Globus pallidus (tissue), 1 donor: ENCODE data around the gene MPZL2.

Source experiments
- DNase-seq: peaks from one replicate; pipeline ENCODE4 v3.0.0-alpha.2; 2015; ENCODE audit warnings: low spot score

Gene MPZL2

DNA sequence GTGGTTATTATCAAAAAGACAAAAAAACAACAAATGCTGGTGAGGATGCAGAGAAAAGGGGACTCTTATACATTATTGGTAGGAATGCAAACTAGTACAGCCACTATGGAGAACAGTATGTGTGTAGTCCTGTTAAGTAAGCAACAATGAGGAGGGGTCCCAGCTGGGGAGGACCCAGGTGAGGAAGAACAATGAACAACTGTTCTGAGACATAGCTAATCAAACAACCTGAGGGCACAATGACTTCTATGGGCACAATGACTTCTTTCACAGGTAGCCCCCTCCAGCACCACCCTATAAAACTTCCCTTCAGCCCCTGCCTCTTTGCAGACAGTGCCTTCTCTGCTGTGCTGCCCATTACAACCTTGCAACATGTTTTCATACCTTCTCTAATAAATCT is 44.9 kb downstream of the MPZL2 start:
- DNase-seq = no peak

DNA sequence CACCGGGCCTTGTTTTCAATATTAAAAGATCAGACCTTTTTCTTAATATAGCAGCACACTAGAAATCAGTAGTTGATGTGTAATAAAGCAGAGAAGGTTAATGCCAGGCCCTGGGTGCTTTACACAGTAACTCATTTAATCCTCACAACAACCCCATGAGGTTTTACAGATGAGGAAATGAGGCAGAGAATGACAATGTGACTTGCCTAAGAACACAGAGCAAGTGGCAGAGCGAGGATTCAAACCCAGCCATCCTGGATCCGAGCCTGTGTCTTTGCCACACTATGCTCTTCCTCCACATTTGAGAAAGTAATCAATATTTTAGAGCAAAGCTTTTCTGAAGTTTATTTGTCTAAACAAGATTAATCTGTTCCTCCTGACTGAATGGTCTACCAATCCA is 46.5 kb downstream of the MPZL2 start:
- no peak for DNase-seq

DNA sequence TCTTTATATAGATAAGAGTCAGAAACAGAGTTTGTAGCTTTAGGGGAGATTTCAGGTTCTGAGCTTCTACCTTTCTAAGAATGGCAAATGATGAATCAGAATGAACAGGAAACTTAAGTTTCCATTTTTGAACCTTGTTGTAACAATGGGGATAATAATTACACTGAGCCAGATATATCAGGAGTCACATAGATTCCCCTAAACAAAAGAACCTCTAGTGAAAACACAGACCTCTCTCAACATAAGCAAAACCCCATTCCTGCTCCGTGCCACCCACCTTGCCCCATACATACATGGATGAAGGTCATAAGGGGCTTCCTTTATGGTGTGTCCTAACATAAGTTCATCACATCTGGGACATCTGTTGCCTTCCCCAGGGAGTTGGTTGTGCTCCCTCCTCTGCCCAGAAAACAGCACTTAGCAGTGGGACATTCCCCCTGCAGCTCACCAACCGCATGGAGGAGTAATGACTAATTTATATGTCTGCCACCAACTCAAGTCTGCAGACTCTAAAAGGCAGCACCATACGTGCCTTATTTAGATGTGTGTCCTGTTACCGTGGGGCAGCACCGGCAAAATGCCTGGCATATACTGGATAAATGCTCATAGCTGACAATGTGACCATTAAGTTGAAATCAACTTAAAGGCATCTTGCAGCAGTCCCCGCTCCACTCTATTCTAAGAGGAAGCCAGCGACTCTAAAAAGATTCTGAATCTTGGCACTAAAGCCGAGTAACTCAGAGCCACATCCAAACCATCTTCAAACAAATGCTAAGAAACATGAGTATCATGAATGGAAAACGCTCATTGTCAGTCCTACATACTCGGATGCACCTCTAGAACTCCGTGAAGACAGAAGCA is 47.2 kb downstream of the MPZL2 start:
- DNase-seq = no peak

DNA sequence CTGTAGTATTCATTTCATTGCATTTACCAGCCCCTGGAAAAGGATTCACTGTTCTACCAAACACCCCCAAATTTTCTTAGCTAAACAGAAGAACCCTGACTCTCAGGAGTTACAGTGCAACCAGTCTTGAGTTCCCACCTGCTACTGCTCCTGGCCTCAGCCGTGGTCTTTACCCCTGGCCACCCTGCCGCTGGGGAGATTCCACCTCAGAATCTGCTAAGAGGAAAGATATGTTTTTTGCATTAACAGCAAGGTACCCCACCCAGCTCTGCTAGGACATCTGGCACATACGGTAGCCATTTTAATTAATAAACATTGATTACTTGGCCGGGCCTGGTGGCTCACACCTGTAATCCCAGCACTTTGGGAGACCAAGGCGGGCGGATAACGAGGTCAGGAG is 48.3 kb downstream of the MPZL2 start:
- DNase-seq = no peak

DNA sequence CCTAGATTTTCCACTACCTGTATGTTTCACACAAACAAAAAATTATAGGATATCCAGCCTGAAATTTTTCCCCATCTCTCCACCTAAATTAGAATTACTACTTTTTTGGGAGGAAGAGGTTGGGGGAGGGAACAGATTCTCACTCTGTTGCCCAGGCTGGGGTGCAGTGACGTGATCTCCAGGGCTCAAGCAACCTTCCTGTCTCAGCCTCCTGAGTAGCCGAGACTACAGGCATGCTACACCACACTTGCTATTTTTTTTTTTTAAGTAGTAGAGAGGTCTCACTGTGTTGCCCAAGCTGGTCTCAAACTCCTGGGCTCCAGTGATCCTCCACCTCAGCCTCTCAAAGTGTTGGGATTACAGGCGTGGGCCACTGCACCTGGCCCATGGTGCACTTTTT is 48.8 kb downstream of the MPZL2 start:
- DNase-seq = no peak

GRCh38 chr11:118214210-118214914 is 49.7 kb downstream of the MPZL2 start:
- peak; percentile 49 for DNase-seq

DNA sequence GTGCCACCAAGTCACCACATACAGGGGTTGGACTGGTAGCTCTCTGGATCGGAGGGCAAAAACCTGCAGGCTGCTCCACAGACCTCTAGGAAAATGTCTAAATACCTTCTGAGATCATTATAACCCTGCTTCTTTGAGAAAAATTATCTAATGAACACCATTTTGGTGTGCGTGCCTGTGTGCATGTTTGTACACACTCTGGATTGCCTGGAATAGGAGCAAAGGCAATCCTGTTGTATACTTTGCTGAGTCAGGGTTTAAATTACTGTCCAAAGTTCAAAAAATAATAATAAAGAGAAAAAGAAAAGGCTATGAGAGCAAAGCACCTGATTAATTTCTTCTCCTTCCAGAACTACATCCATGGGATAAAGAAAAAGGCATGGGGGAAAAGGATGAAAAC is 50.3 kb downstream of the MPZL2 start:
- DNase-seq = no peak

GRCh38 chr11:118213201-118213600 is 50.9 kb downstream of the MPZL2 start:
- DNase-seq = no peak

DNA sequence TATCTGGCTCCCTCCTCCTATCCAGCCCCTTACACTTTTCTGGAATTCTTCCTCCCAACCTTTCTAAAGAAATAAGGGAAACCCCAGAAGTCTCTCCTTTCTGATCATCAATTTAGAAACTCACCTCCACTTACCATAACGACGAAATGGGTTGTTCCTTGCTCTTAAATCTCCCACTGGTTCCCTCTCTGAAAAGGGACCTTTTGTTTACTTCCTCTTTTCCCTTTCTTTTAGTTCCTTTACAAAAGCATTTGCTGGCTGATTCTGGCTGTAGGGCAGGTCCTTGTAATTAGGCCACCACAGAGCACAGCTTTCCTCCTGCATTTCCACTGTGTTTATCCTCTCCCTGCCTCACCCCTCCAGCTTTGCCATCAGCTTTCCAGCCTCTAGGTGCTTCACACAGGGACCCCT is 51.3 kb downstream of the MPZL2 start:
- DNase-seq = no peak

GRCh38 chr11:118212131-118212725 is 51.9 kb downstream of the MPZL2 start:
- DNase-seq = no peak

DNA sequence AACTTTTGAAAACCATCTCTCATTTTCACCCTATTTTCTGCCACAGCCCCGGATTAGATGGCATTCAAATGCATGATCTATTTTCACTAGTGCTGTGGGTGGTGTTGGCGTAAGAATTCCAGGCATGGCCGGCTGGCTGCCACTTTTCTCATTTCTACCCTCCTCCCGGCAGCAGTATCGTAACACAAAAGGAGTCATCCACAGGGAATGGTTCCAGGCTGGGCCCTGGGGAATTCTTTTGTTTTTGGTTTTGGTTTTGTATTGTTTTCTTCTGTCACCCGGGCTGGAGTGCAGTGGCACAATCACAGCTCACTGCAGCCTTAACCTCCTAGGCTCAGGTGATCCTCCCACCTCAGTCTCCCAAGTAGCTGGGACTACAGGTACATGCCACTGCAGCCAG is 53.1 kb downstream of the MPZL2 start:
- no peak for DNase-seq

DNA sequence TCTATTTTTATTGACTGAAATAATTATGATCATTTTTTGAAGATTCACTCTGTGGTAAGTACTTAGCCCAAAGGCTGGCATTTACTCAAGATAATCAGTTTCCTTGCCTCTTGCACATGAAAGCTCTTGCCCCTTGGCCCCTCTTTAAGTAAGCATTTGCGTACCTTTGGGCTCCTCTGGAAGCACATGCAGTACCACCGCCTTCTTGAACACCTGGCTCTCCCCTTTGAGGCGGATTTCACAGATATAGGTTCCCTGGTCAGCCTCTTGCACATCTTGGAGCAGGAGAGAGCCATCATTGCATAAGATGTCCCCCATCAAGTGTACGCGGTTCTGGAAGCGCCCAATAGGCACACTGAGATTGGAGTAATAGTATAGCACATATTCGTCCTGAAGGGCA is 53.8 kb downstream of the MPZL2 start:
- no peak for DNase-seq

DNA sequence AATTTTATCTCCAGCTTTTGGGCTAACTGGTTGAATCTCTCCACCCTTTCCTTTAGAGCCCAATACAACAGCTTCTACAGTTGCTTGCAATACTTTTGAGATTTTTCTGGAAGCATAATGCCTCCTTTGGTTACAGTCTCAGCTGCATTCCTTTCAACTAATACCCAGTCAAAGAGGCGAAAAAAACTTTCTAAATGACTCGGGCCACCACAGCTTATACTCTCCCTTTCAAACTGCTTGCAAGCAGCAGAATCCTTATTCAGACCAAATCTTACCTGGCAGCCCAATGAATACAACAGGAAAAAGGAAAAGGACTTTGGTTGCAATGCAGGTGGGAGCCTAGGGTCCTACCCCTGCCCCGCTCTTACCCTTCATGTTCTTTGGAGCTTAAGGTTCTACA is 55.1 kb downstream of the MPZL2 start:
- DNase-seq = no peak

- DNase-seq = no peak
Observed at GRCh38 chr11:118207079-118207478, 57.0 kb downstream of the MPZL2 start.

DNA sequence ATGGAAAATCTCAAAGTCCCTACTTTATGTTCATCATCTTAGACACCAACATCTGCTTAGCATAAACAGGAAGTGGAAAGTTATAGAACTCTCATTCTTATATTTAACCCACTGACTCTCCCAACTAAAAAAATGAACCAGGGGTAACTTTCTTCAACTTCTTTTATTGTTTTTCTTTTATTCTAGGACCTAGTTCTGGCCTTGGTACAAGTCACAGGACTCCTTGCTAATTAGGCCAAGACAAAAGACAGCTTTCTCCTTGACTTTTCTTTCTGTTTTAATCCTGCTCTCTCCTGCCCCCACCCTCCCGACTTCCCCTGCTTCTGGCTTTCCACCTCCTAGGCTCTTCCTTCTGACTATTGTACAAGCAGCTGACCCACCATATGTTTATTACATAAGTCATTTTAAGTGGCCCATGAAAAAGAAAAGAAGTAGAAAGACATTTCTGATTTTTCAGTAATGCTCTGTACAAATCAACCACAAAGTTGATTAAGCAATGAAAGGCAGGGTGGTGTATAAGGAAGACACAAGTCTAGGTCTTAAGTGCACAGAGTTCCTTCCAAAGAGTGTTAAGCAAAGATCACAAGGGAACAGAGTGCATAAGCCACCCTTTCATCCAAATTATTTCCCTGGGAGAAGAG is 57.6 kb downstream of the MPZL2 start:
- no peak for DNase-seq

DNA sequence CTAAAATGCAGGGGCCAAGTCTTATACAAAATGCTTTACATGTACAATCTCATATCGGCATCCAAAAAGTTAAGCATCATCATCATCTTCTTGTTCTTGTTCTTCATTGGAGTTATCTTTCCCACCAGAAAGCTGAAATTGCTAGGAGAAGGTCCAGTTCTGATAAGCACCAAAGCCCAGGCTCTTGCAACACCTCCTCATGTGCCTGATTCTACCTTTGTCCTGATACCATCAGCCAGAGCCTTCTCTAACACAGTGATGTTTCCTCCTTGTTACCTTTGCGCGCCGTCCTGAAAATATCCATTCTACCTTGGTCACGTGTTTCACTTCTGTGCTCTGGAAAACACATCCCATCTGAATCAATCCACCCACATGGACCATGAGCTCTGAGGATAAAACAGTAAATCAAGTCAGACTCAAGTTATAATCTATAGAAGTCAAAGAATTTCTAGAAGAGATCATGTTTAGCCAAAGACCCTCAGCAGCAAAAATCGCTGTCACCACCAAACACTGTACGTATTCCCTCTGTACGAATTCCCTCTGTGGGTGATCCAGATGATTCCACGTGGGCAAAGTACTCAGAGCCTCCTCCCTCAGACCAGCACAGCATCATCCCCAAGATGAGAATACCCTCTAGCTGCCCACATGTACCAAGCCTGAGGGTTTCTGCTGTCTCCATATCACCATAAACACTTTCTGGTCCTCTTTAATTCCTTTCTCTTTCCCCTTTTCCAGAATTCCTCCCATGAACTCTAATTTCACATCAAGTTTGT is 58.3 kb downstream of the MPZL2 start:
- DNase-seq = no peak
